HG03066 (cell line): Measurements from ENCODE around the gene PRG2.

ENCODE experiments used
- ATAC-seq: cut with Tn5 transposase; IDR thresholded peaks from one replicate; pipeline ENCODE4 v1.9.1; 2021; ENCODE audit warnings: low read depth; ENCODE audit not compliant: unreplicated experiment

The PRG2 gene

GRCh38 chr11:57397394-57397990 is 7.0 kb upstream of the PRG2 start:
- no peak for ATAC-seq

GRCh38 chr11:57396744-57397143 is 6.3 kb upstream of the PRG2 start:
- ATAC-seq, result no peak

- no peak for ATAC-seq
Observed at GRCh38 chr11:57395905-57396623, 5.6 kb upstream of the PRG2 start.

- no peak for ATAC-seq
Observed at GRCh38 chr11:57394203-57394965, 3.9 kb upstream of the PRG2 start.

GRCh38 chr11:57392763-57393105 is 2.3 kb upstream of the PRG2 start:
- ATAC-seq, result no peak

- ATAC-seq, result no peak
Observed at GRCh38 chr11:57392066-57392762, 1.8 kb upstream of the PRG2 start.

- no peak for ATAC-seq
Observed at GRCh38 chr11:57391539-57391938, 1.1 kb upstream of the PRG2 start.

GRCh38 chr11:57391111-57391510 is 661 bp upstream of the PRG2 start:
- no peak for ATAC-seq

GRCh38 chr11:57387289-57388030 is 3.0 kb downstream of the PRG2 start:
- ATAC-seq, result no peak

- no peak for ATAC-seq
Observed at GRCh38 chr11:57386178-57386940, 4.1 kb downstream of the PRG2 start.

GRCh38 chr11:57380975-57381374 is 9.5 kb downstream of the PRG2 start, which contains the start of gene PRG3:
PRG3 (minus strand) TSS chr11:57381150; CDS start chr11:57380708, 442 bp downstream.
- ATAC-seq, result no peak

GRCh38 chr11:57379732-57380131 is 10.7 kb downstream of the PRG2 start:
- no peak for ATAC-seq

- ATAC-seq, result no peak
Observed at GRCh38 chr11:57378186-57378585, 12.3 kb downstream of the PRG2 start.

- ATAC-seq, result no peak
Observed at GRCh38 chr11:57377107-57377506, 13.3 kb downstream of the PRG2 start.

GRCh38 chr11:57376095-57377090 is 14.1 kb downstream of the PRG2 start:
- ATAC-seq, result no peak

- no peak for ATAC-seq
Observed at GRCh38 chr11:57375490-57375889, 15.0 kb downstream of the PRG2 start.

GRCh38 chr11:57374966-57375365 is 15.5 kb downstream of the PRG2 start:
- ATAC-seq, result no peak

- no peak for ATAC-seq
Observed at GRCh38 chr11:57373146-57373545, 17.3 kb downstream of the PRG2 start.
